PC-9 (cell line): Measurements from ENCODE around the gene AK5.

Source experiments
- EZH2 ChIP-seq: fragments of 200-600 bp; sonication (generic); IDR thresholded peaks from 2 replicates; pipeline ENCODE4 v1.8.0; 2017; ENCODE audit warnings: antibody characterized with exemption, low read depth
- TF ChIP-seq, protein P1 (sequence below): fragments of 200-600 bp; sonication (generic); conservative IDR thresholded peaks from 2 replicates; pipeline ENCODE4 v1.6.1; 2017; ENCODE audit warnings: mixed run types, antibody characterized with exemption, mild to moderate bottlenecking, moderate library complexity

DNA sequence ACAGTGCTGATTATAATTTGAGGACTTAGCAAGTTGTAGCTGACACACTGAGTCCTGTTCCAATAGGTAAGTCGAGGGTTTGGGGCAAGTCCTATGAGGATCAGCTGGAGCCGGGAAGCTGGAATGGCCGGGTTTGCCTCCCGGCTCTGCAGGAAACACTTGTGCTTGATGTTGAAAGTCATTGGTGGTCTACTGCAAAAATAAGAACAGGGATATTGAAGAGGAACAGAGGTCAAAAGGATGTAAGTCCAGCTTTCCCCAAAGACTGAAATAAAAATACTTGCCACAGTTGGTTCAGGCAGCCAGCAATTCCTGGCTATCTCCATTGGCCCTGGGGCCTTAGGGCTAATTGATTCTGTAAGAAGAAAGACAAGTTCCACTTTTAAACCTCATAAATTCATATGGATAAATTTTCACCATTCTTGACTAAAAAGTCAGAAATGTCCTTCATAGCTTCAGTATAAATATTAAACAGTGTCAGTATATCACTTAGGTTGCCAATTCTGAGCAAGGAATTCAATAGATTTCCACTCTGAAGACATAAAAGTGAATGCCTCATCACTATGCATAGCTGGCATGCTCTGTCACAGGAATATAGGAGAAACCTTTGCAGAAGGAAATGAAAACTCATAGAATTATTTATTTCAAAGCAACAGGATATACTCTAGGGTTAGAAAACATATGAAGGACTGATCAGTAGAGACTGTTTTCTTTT is 165.2 kb downstream of the AK5 start:
- TF ChIP-seq, protein P1, sequence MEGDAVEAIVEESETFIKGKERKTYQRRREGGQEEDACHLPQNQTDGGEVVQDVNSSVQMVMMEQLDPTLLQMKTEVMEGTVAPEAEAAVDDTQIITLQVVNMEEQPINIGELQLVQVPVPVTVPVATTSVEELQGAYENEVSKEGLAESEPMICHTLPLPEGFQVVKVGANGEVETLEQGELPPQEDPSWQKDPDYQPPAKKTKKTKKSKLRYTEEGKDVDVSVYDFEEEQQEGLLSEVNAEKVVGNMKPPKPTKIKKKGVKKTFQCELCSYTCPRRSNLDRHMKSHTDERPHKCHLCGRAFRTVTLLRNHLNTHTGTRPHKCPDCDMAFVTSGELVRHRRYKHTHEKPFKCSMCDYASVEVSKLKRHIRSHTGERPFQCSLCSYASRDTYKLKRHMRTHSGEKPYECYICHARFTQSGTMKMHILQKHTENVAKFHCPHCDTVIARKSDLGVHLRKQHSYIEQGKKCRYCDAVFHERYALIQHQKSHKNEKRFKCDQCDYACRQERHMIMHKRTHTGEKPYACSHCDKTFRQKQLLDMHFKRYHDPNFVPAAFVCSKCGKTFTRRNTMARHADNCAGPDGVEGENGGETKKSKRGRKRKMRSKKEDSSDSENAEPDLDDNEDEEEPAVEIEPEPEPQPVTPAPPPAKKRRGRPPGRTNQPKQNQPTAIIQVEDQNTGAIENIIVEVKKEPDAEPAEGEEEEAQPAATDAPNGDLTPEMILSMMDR = no peak
- TF ChIP-seq EZH2 = no peak
